HEK293 (cell line): ENCODE measurements around the gene VPS9D1.

Experiments
- CTCF ChIA-PET: fragments of 350-600 bp; formaldehyde crosslinking; extraction: SDS; loops from one replicate; lab custom pipeline; 2021; ENCODE audit warnings: antibody characterized with exemption; lab: Yijun Ruan, JAX
- POLR2A ChIA-PET: fragments of 300-600 bp; formaldehyde crosslinking; extraction: SDS; loops from one replicate; lab custom pipeline; 2020; ENCODE audit warnings: antibody characterized with exemption, inconsistent platforms; lab: Yijun Ruan, JAX
- H3K27ac ChIP-seq: fragments of 200-500 bp; sonication (Bioruptor generic); 2 replicates; pipeline ENCODE4 v1.5.1; 2014; ENCODE audit warnings: low read depth, low read length, control low read depth, inconsistent platforms; ENCODE audit errors: extremely low read depth
- H3K36me3 ChIP-seq, 2 experiments: fragments of 200-500 bp in 1 of 2; sonication (Bioruptor generic) in 1 of 2; 1 replicate in 1 of 2; 2 replicates in 1 of 2; pipeline ENCODE4 v1.5.1; 2014 to 2017; ENCODE audit warnings: inconsistent platforms in 2 of 2, low read length in 2 of 2; ENCODE audit not compliant: control insufficient read depth in 2 of 2, insufficient read depth in 1 of 2
- H3K4me1 ChIP-seq: fragments of 200-500 bp; sonication (Bioruptor generic); 2 replicates; pipeline ENCODE4 v1.5.1; 2014; ENCODE audit warnings: mild to moderate bottlenecking, low read length, inconsistent platforms; ENCODE audit not compliant: control insufficient read depth, insufficient read depth
- H3K4me3 ChIP-seq: 2 replicates; pipeline ENCODE4 v1.5.1; 2011; ENCODE audit warnings: low read depth, mild to moderate bottlenecking, control low read depth, low read length, moderate library complexity
- H3K9me3 ChIP-seq: fragments of 200-500 bp; sonication (Bioruptor generic); 2 replicates; pipeline ENCODE4 v1.5.1; 2014; ENCODE audit warnings: low read depth, low read length, inconsistent platforms; ENCODE audit not compliant: control insufficient read depth, insufficient read depth
- HOXC10 ChIP-seq: sonication (generic); formaldehyde crosslinking; IDR thresholded peaks from 2 replicates; pipeline ENCODE4 v1.8.1; 2023; ENCODE audit warnings: mild to moderate bottlenecking, missing genetic modification reagents
- SCRT2 ChIP-seq: fragments of 450-650 bp; formaldehyde crosslinking; IDR thresholded peaks from 2 replicates; pipeline ENCODE4 v1.5.1; 2016; ENCODE audit warnings: missing biosample characterization, missing genetic modification characterization
- WT1 ChIP-seq: fragments of 450-650 bp; formaldehyde crosslinking; IDR thresholded peaks from 2 replicates; pipeline ENCODE4 v1.5.1; 2016; ENCODE audit warnings: missing biosample characterization, missing genetic modification characterization
- ZNF133 ChIP-seq: fragments of 450-650 bp; formaldehyde crosslinking; IDR thresholded peaks from 2 replicates; pipeline ENCODE4 v1.5.1; 2016; ENCODE audit warnings: missing biosample characterization, missing genetic modification characterization
- ZNF138 ChIP-seq: fragments of 450-650 bp; formaldehyde crosslinking; IDR thresholded peaks from 2 replicates; pipeline ENCODE4 v1.5.1; 2016; ENCODE audit warnings: missing biosample characterization, missing genetic modification characterization, borderline replicate concordance
- ZNF211 ChIP-seq: fragments of 450-650 bp; formaldehyde crosslinking; IDR thresholded peaks from 2 replicates; pipeline ENCODE4 v1.5.1; 2016; ENCODE audit warnings: low read depth, missing biosample characterization, missing genetic modification characterization
- ZNF274 ChIP-seq, 2 experiments: fragments of 200-500 bp in 1 of 2; fragments of 450-650 bp in 1 of 2; sonication (Bioruptor generic) in 1 of 2; formaldehyde crosslinking in 1 of 2; IDR thresholded peaks; 2 replicates each; pipeline versions ENCODE4 v1.5.1 to v1.6.1; 2014 to 2016; ENCODE audit warnings: borderline replicate concordance in 1 of 2, inconsistent platforms in 1 of 2, low read length in 1 of 2, missing biosample characterization in 1 of 2, missing genetic modification characterization in 1 of 2
- ZNF311 ChIP-seq: fragments of 450-650 bp; formaldehyde crosslinking; IDR thresholded peaks from 2 replicates; pipeline ENCODE4 v1.5.1; 2017; ENCODE audit warnings: missing biosample characterization, missing genetic modification characterization, borderline replicate concordance
- ZNF37A ChIP-seq: fragments of 450-650 bp; IDR thresholded peaks from 2 replicates; pipeline ENCODE4 v1.5.1; 2018; ENCODE audit warnings: missing biosample characterization, missing genetic modification characterization
- ZNF514 ChIP-seq: fragments of 450-650 bp; formaldehyde crosslinking; IDR thresholded peaks from 2 replicates; pipeline ENCODE4 v1.5.1; 2016; ENCODE audit warnings: missing biosample characterization, missing genetic modification characterization
- ZNF549 ChIP-seq: fragments of 450-650 bp; IDR thresholded peaks from 2 replicates; pipeline ENCODE4 v1.5.1; 2018; ENCODE audit warnings: missing biosample characterization, missing genetic modification characterization, mild to moderate bottlenecking, inconsistent platforms, moderate library complexity
- TF ChIP-seq, protein P1 (sequence below): fragments of 450-650 bp; formaldehyde crosslinking; IDR thresholded peaks from 2 replicates; pipeline ENCODE4 v1.5.1; 2016; ENCODE audit warnings: missing biosample characterization, missing genetic modification characterization
- TF ChIP-seq, protein P2 (sequence below): fragments of 450-650 bp; formaldehyde crosslinking; IDR thresholded peaks from 2 replicates; pipeline ENCODE4 v1.5.1; 2017; ENCODE audit warnings: missing biosample characterization, mild to moderate bottlenecking, missing genetic modification characterization, moderate library complexity
- TF ChIP-seq, protein P3 (sequence below): fragments of 450-650 bp; formaldehyde crosslinking; IDR thresholded peaks from 2 replicates; pipeline ENCODE4 v1.5.1; 2017; ENCODE audit warnings: missing biosample characterization, missing genetic modification characterization
- TF ChIP-seq, protein P4 (sequence below): fragments of 450-650 bp; formaldehyde crosslinking; IDR thresholded peaks from 2 replicates; pipeline ENCODE4 v1.5.1; 2016; ENCODE audit warnings: missing biosample characterization, missing genetic modification characterization

Gene VPS9D1

DNA sequence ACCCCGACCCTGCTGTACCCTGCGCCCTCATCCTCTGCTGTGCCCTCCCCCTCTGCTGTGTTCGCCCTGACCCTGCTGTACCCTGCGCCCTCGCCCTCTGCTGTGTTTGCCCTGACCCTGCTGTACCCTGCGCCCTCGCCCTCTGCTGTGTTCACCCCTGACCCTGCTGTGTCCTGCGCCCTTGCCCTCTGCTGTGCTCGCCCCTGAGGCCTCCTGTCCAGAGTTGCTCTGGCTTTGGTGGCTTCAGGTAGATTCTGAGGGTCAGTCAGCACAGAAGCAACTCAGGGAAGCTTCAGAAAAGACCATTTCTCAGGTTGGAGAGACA lies 12.2 kb upstream of the VPS9D1 start (continued):
- TF ChIP-seq ZNF138, result no peak

DNA sequence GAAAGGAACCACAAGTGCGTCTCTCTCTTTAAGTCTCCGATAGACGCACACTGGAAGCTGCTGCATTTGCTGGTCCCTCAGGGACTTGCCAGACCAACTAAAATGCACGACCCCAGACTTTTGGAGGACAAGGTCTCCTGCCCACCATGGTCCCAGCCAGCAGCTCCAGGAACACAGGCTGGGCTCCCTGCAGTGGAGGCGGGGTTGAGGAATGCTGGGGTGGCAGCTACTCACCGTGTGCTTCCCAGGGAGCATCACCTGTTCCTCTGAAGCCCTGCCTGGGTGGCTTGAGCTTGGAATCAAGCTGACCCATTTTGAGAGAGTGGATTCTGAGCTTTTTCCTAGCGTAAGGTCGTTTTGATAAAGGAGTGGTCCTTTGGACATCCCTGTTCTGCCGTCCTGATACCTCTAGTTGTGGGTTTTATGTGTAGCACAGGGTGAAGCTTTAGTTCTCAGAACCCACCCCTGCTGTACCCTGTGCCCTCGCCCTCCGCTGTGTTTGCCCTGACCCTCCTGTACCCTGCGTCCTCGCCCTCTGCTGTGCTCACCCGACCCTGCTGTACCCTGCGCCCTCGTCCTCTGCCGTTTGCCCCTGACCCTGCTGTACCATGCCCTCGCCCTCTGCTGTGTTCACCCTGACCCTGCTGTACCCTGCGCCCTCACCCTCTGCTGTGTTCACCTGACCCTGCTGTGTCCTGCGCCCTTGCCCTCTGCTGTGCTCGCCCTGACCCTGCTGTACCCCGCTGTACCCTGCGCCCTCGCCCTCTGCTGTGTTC lies 11.6 kb upstream of the VPS9D1 start:
- TF ChIP-seq, protein P1, sequence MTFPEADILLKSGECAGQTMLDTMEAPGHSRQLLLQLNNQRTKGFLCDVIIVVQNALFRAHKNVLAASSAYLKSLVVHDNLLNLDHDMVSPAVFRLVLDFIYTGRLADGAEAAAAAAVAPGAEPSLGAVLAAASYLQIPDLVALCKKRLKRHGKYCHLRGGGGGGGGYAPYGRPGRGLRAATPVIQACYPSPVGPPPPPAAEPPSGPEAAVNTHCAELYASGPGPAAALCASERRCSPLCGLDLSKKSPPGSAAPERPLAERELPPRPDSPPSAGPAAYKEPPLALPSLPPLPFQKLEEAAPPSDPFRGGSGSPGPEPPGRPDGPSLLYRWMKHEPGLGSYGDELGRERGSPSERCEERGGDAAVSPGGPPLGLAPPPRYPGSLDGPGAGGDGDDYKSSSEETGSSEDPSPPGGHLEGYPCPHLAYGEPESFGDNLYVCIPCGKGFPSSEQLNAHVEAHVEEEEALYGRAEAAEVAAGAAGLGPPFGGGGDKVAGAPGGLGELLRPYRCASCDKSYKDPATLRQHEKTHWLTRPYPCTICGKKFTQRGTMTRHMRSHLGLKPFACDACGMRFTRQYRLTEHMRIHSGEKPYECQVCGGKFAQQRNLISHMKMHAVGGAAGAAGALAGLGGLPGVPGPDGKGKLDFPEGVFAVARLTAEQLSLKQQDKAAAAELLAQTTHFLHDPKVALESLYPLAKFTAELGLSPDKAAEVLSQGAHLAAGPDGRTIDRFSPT, result 0 out of 2 replicates have a peak, but pooled peaks have one; percentile 34
- TF ChIP-seq ZNF274 (IDR thresholded peaks at IDR 0.05; ENCODE audit: low read length) (no peak), ZNF274 (tag by site-specific recombination; IDR thresholded peaks at IDR 0.05; ENCODE audit: borderline replicate concordance) (no peak)
- peak overlapping the region; percentile 12; the same call in 1 of the 2 replicates for H3K27ac ChIP-seq
- peaks cover 31 to 93% of the 10 kb centered on the region in 2 experiments; a peak in 2 of 3 replicates for H3K36me3 ChIP-seq
- no peaks in the 10 kb centered on the region for H3K4me1 ChIP-seq
- CTCF ChIA-PET, result interaction anchor here (0.5 kb wide), 2 partner anchors 563 to 634 kb away, joined by 4 to 5 read pairs; no protein-coding TSS in a partner anchor
- no peaks in the 10 kb centered on the region for H3K9me3 ChIP-seq
- POLR2A ChIA-PET, result interaction anchor here (0.9 to 1.3 kb wide), 2 partner anchors 26 to 32 kb away, joined by 4 read pairs; no protein-coding TSS in a partner anchor
- H3K4me3 ChIP-seq, result no peak overlapping the region

DNA sequence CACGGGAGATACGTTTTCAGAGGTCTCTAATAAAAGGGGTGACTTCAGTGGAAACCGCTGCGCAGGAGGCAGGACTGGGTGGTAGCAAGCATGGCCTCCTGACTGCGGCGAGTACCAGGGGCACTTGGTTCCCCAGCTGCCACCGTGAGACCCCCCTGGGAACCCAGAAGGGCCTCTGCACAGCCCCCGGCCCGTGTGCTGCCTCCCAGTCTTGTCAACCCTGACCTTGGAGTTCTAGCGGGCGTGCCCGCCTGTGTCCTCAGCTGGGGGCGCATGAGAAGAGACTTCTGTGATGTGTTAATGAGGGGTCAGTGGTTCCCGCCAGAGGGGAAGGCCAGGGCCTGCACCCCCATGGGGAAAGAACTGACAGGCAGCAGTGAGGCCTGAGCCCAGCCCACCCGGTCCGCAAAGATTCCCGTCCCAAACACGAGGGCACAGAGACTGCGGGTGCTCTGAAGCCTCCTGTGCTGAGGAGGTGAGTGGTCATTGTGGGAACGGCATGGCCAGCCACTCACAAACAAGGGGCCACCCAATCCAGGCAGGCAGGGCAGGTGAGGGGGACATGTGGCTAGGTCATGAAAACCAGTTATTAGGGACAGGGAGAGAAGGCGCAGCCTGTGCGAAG lies 10.0 kb upstream of the VPS9D1 start:
- Histone ChIP-seq H3K36me3 (peaks cover 25 to 84% of the 10 kb centered on the region in 2 experiments; a peak in 2 of 3 replicates), H3K27ac (no peak overlapping the region), H3K4me1 (no peaks in the 10 kb centered on the region), H3K9me3 (no peaks in the 10 kb centered on the region), H3K4me3 (no peak overlapping the region)
- TF ChIP-seq, protein P2, sequence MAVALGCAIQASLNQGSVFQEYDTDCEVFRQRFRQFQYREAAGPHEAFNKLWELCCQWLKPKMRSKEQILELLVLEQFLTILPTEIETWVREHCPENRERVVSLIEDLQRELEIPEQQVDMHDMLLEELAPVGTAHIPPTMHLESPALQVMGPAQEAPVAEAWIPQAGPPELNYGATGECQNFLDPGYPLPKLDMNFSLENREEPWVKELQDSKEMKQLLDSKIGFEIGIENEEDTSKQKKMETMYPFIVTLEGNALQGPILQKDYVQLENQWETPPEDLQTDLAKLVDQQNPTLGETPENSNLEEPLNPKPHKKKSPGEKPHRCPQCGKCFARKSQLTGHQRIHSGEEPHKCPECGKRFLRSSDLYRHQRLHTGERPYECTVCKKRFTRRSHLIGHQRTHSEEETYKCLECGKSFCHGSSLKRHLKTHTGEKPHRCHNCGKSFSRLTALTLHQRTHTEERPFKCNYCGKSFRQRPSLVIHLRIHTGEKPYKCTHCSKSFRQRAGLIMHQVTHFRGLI, result no peak
- no peak for TF ChIP-seq SCRT2 (tag by site-specific recombination)
- TF ChIP-seq, protein P3, sequence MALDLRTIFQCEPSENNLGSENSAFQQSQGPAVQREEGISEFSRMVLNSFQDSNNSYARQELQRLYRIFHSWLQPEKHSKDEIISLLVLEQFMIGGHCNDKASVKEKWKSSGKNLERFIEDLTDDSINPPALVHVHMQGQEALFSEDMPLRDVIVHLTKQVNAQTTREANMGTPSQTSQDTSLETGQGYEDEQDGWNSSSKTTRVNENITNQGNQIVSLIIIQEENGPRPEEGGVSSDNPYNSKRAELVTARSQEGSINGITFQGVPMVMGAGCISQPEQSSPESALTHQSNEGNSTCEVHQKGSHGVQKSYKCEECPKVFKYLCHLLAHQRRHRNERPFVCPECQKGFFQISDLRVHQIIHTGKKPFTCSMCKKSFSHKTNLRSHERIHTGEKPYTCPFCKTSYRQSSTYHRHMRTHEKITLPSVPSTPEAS, result no peak
- TF ChIP-seq HOXC10, result no peak
- TF ChIP-seq WT1 (tag by site-specific recombination), result no peak
- no peak for TF ChIP-seq ZNF514 (tag by site-specific recombination)
- TF ChIP-seq ZNF211, result no peak
- POLR2A ChIA-PET, result no interaction called here
- CTCF ChIA-PET, result interaction anchor here (0.6 kb wide), 1 partner anchor 257 kb away, joined by 3 read pairs; no protein-coding TSS in a partner anchor

DNA sequence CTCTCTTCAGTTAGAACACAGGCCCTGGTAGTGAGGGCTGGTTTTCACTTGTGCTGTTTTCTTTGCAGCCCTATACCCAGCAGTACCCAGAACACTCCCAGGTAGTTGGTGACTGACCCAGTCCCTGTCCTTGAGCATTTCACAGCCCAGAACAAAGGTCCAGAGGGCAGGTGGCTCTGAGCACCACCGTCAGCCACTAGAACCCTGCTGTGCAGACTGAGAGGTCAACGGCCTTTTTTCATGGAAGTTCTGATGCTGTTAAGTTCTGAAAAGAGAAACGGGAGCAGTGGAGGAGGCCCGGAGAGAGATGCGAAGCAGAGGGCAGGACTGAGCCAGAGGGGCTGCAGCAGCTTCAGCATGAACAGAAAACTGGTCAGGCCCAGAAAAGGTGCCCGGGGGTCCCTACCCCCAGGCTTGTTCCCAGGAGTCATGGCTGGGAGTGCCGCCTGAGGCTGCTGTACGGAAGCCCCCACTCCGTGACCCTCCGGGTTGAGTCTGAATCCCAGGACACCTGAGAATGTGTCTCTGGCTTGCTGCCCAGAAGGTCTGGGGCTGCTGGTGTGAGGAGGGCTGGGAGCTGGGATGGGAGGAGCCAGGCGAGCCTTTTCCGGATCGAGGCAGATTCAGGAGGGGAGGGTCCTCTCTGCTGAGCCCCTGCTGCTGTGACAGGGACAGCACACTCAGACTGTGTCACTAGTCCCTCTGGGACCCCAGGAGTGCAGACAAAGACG lies 9.3 kb upstream of the VPS9D1 start:
- H3K9me3 ChIP-seq, result no peaks in the 10 kb centered on the region
- H3K36me3 ChIP-seq, result peaks cover 24 to 80% of the 10 kb centered on the region in 2 experiments; a peak in 2 of 3 replicates
- TF ChIP-seq, protein P4, sequence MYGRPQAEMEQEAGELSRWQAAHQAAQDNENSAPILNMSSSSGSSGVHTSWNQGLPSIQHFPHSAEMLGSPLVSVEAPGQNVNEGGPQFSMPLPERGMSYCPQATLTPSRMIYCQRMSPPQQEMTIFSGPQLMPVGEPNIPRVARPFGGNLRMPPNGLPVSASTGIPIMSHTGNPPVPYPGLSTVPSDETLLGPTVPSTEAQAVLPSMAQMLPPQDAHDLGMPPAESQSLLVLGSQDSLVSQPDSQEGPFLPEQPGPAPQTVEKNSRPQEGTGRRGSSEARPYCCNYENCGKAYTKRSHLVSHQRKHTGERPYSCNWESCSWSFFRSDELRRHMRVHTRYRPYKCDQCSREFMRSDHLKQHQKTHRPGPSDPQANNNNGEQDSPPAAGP (tag by site-specific recombination), result no peak
- TF ChIP-seq ZNF549 (tag by site-specific recombination), result no peak
- no peak for TF ChIP-seq ZNF37A
- no peak for TF ChIP-seq ZNF311 (tag by site-specific recombination)
- TF ChIP-seq ZNF133 (tag by site-specific recombination), result no peak
- ChIA-PET CTCF (interaction anchor here (1.3 kb wide), 1 partner anchor 24 kb away, joined by 7 read pairs; no protein-coding TSS in a partner anchor), POLR2A (no interaction called here)
- no peak overlapping the region for H3K27ac ChIP-seq
- H3K4me3 ChIP-seq, result no peak overlapping the region
- H3K4me1 ChIP-seq, result no peaks in the 10 kb centered on the region
